ENCODE results near the gene HDAC7.

Gene HDAC7

DNA sequence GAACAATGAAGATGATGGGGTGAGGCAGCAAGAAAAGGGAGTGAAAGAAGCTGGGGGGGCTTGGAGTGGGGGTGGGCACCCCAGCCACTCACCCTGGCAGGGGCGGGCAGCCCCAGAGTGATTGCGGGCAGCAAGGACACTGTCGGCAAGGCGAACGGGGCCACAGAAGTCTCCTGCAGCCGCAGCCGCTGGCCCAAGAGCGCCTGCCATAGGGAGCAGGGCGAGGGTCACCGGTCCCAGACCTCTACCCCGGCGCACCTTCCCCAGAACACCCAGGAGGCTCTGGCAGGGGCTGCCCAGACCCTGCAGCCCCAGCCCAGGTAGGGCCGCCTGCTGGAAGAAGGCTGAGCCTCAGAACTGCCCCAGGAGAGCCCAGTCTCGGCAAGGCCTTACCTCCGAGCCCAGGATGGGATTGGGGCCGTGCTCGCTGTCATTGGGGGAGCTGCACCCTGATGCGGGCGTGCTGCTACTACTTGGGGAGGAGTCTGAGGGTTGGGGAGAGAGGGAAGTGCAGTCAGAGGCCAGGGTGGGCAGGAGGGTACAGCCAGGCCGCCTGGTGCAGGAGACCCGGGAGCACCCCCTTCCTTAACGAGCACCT lies 23.8 kb downstream of the HDAC7 start:
- no peak for DNase-seq (ENCODE audit: extremely low read depth, insufficient read length)
- no peak overlapping the region for H3K4me3 ChIP-seq (replicated peaks; ENCODE audit: low read depth, low read length)
- H3K27me3 ChIP-seq (replicated peaks; ENCODE audit: control insufficient read depth, insufficient read depth, low read length) = no peaks in the 10 kb centered on the region
- TF ChIP-seq, protein P1, sequence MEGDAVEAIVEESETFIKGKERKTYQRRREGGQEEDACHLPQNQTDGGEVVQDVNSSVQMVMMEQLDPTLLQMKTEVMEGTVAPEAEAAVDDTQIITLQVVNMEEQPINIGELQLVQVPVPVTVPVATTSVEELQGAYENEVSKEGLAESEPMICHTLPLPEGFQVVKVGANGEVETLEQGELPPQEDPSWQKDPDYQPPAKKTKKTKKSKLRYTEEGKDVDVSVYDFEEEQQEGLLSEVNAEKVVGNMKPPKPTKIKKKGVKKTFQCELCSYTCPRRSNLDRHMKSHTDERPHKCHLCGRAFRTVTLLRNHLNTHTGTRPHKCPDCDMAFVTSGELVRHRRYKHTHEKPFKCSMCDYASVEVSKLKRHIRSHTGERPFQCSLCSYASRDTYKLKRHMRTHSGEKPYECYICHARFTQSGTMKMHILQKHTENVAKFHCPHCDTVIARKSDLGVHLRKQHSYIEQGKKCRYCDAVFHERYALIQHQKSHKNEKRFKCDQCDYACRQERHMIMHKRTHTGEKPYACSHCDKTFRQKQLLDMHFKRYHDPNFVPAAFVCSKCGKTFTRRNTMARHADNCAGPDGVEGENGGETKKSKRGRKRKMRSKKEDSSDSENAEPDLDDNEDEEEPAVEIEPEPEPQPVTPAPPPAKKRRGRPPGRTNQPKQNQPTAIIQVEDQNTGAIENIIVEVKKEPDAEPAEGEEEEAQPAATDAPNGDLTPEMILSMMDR (IDR thresholded peaks at IDR 0.05; ENCODE audit: insufficient read depth, low read length, poor library complexity, severe bottlenecking) = no peak
- peaks cover 16% of the 10 kb centered on the region for H3K36me3 ChIP-seq (ENCODE audit: control insufficient read depth, insufficient read depth, low read length)

DNA sequence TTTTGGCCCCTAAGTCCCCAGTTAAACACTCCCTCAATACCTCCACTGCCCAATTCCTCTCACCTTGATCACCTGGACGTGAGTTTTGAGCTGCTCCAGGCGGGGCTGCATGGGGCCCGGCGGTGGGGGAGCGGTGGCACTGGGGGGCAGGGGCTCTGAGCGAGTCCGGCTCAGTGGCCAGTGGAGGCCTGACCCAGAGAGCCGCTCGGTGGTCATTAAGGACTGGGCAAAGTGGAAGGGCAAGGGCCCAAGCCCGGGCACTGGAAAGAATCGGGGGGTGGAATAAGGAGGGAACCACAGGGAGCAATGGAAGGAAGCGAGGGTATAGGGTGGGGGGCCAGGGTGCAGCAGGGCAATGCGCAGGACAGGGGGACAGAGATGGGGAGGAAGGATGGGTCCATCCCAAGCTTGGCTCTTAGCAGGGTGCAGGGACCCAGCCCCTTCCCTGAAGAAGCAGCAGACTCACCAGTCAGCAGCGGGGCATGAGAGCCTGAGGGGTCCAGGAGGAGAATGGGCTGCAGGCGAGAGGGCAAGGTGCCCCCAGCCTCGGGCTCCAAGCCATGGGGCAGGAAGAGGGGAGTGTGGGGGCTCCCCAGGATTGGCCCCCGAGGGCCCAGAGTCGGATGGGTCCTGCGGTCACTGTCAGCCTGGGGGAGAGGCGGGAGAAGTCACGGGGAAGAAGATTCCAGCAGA lies 24.4 kb downstream of the HDAC7 start:
- DNase-seq (ENCODE audit: extremely low read depth, insufficient read length) = no peak
- Histone ChIP-seq H3K36me3 (ENCODE audit: control insufficient read depth, insufficient read depth, low read length) (peaks cover 19% of the 10 kb centered on the region), H3K27me3 (replicated peaks; ENCODE audit: control insufficient read depth, insufficient read depth, low read length) (no peaks in the 10 kb centered on the region), H3K4me3 (replicated peaks; ENCODE audit: low read depth, low read length) (no peak overlapping the region)
- TF ChIP-seq, protein P1 (IDR thresholded peaks at IDR 0.05; ENCODE audit: insufficient read depth, low read length, poor library complexity, severe bottlenecking) = no peak

- Histone ChIP-seq H3K4me3 (replicated peaks; ENCODE audit: low read depth, low read length) (no peak overlapping the region), H3K27me3 (replicated peaks; ENCODE audit: control insufficient read depth, insufficient read depth, low read length) (no peaks in the 10 kb centered on the region), H3K36me3 (ENCODE audit: control insufficient read depth, insufficient read depth, low read length) (peaks cover 23% of the 10 kb centered on the region)
- DNase-seq (ENCODE audit: extremely low read depth, insufficient read length) = no peak
- TF ChIP-seq, protein P1 (IDR thresholded peaks at IDR 0.05; ENCODE audit: insufficient read depth, low read length, poor library complexity, severe bottlenecking) = no peak
These were observed 25.0 kb downstream of the HDAC7 start for GRCh38 chr12:47794679-47795078.

DNA sequence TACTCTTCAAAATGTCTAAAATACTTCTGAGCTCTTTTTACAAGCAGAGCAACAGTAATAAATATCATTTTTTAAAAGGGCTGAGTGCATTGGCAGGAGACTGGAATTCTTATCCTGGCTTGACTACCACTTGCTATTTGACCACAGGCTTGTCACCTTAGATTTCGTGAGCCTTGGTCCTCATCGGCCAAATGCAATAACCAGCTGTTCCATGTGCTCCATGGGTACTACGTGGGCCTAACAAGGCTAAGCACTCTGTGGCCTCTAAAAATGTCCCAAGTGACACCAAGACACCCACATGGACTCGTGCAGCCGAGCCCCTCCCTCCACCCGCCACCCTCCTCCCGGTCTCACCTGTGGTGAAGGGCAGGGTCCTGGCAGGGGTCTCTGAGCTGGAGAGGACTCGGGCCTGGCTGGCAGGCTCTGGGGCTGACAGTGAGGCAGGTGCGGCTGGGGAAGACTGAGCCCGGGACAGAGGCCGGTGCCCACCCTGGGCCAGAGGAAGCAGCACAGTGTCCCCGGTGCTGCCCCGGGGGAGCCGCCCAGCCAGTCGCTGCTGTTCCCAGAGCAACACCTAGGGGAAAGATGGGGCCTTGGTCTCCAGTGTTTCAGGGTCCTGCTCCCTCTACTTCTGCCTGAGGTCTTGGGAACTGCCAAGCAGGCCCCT lies 26.6 kb downstream of the HDAC7 start:
- no peak overlapping the region for H3K4me3 ChIP-seq (replicated peaks; ENCODE audit: low read depth, low read length)
- TF ChIP-seq, protein P1 (IDR thresholded peaks at IDR 0.05; ENCODE audit: insufficient read depth, low read length, poor library complexity, severe bottlenecking) = no peak
- no peak for DNase-seq (ENCODE audit: extremely low read depth, insufficient read length)
- peaks cover 28% of the 10 kb centered on the region for H3K36me3 ChIP-seq (ENCODE audit: control insufficient read depth, insufficient read depth, low read length)
- no peaks in the 10 kb centered on the region for H3K27me3 ChIP-seq (replicated peaks; ENCODE audit: control insufficient read depth, insufficient read depth, low read length)

DNA sequence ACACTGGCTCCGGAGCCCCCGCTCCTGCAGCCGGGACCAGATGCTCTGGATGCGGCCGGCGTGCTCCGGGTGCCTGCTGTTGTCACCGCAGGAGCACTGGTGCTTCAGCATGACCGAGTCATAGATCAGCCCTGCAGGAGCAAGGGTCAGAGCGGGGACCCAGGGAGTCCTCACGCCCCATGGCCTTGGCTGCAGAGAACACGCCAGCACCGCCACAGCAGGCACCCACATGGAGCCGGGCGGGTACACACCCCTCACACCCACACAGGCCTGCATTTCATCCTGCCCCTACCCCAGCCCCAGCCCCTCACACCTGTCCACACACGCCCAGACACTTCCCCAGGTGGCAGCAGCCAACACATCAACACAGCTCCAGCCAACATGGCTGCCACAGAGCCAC lies 27.8 kb downstream of the HDAC7 start:
- no peak for DNase-seq (ENCODE audit: extremely low read depth, insufficient read length)
- no peaks in the 10 kb centered on the region for H3K27me3 ChIP-seq (replicated peaks; ENCODE audit: control insufficient read depth, insufficient read depth, low read length)
- TF ChIP-seq, protein P1 (IDR thresholded peaks at IDR 0.05; ENCODE audit: insufficient read depth, low read length, poor library complexity, severe bottlenecking) = no peak
- H3K4me3 ChIP-seq (replicated peaks; ENCODE audit: low read depth, low read length) = no peak overlapping the region
- peaks cover 33% of the 10 kb centered on the region for H3K36me3 ChIP-seq (ENCODE audit: control insufficient read depth, insufficient read depth, low read length)
